Astrocyte (in vitro differentiated cells and primary cell): ENCODE measurements around the gene GLRX5.

ENCODE experiments used
- CTCF ChIP-seq: IDR thresholded peaks from 2 replicates; pipeline ENCODE4 v1.5.1; 2011; ENCODE audit warnings: low read depth, mild to moderate bottlenecking, inconsistent platforms, low read length, moderate library complexity; ENCODE audit not compliant: insufficient read depth
- EZH2 ChIP-seq: IDR thresholded peaks from 2 replicates; pipeline ENCODE4 v1.6.1; 2012; ENCODE audit warnings: mild to moderate bottlenecking, low read length, inconsistent platforms; ENCODE audit not compliant: insufficient read depth

GRCh38 chr14:95533822-95534221 lies 1.0 kb upstream of the GLRX5 start:
- TF ChIP-seq CTCF (no peak), EZH2 (no peak)
